Measurements from ENCODE around the gene FGD3. TPM values are rescaled to one million over a fixed set of nuclear protein-coding genes. Genes with fewer than 3 reads are reported as not detected.

The FGD3 gene
- total and polyA plus RNA-seq, 2 donors, result 5.8 to 7.4 TPM

DNA sequence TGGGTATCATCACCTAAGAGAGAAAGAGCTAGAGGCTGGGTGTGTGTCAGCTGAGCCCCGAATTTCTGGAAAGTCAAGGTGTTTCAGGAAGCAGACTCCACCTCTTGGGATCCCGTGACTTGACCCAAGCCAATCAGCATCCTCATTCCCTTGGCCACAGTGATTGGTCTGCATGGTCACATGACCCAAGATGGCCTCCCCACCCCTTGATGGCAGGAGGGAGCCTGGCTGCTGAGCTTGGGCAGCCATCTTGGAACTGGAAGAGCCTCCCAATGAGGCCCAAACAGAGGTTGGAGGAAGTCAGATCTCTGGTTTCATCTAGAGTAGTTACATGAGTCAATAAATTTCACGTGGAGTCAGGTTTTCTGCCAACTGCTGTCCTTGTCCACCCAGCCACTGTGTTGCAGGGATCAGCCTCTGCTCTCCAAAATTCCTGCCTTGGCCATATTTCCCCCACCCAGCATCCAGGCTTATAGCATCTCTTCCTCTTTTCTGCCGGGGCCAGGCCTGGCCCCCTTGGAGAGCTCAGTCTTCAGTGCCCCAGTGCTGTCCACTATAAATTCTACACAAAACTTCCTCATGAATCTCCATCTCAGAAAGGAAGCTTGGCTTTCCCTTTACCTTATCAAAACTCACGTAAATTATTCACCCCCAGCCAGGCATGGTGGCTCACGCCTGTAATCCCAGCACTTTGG lies 93.9 kb downstream of the FGD3 start:
- 90% methylated on average over 6 of the region's 6 CpGs for WGBS
- no peak for DNase-seq (ENCODE audit: extremely low spot score)

DNA sequence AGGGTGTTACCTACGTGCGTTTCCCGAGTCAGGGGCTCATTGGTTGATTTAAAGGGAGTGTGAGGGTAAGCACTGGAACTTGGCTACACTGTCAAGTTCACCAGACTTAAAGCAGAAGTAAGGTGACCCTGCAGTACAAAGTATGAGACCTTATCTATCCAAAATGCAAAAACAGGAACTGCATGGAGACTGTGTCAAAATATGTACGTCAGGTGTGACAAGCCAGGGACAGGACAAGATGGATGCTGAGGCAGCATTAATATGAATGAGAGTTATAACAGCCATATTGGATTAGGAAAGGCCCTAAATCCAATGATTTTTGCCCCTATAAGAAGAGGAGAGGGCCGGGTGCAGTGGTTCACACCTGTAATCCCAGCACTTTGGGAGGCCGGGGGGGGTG lies 95.8 kb downstream of the FGD3 start:
- DNase-seq (ENCODE audit: extremely low spot score), result no peak
- Histone ChIP-seq H3K4me1 (ENCODE audit: insufficient read depth) (no peaks in the 10 kb centered on the region), H3K36me3 (ENCODE audit: insufficient read depth) (no peaks in the 10 kb centered on the region), H3K27ac (ENCODE audit: low read depth) (no peak overlapping the region), H3K4me3 (ENCODE audit: low read depth, low read length) (no peak overlapping the region)
- WGBS, result 88% methylated on average over 6 of the region's 6 CpGs

More for the DNA sequence above, 93.9 kb downstream of the FGD3 start:
- Histone ChIP-seq H3K4me1 (ENCODE audit: insufficient read depth) (no peaks in the 10 kb centered on the region), H3K27ac (ENCODE audit: low read depth) (no peak overlapping the region), H3K4me3 (ENCODE audit: low read depth, low read length) (no peak overlapping the region), H3K36me3 (ENCODE audit: insufficient read depth) (no peaks in the 10 kb centered on the region)

GRCh38 chr9:93045521-93045920 lies 98.2 kb downstream of the FGD3 start:
- WGBS, result 93% methylated on average over 2 of the region's 2 CpGs
- Histone ChIP-seq H3K4me1 (ENCODE audit: insufficient read depth) (no peaks in the 10 kb centered on the region), H3K27ac (ENCODE audit: low read depth) (no peak overlapping the region), H3K36me3 (ENCODE audit: insufficient read depth) (no peaks in the 10 kb centered on the region), H3K4me3 (ENCODE audit: low read depth, low read length) (no peak overlapping the region)
- no peak for DNase-seq (ENCODE audit: extremely low spot score)

DNA sequence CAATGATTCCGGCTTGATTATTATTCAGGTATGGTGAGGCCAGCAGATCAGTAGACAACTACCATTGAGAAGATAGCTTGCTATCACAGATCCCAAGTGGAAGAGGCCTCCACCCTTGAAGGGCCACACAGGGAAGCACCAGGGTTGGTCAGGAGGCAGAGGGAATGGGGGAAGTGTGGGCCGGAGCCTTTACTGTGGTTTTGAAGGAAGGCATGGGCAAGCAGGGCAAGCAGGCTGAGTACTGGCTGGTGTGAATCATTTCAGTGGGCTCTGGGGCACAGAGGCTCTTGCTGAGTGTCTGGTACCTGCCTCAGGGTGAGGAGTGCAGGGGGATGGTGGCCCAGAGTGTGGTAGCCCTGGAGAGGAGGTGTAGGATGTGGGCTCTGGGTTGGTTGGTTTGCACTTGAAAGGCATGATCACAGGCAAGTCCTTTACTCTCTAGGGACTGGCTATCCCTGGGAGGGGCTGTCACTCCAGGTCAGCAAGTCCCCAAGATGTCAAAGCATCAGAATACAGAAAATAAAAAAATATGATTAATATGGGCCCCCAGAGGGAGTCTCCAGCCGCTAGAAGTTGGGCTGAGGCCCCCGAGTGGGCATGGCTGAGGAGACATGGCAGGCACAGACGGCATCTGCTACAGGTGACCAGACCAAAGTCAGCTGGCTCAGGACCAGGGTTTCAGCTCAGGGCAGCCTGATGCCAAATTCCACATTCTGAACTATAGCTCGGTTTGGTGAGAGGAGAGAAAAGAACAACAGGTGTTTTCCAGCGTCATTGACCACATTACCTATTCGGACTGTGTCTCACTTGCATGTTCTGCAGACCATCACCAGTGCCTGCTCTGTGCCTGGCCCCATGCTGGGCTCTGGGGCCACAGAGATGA lies 101.5 kb downstream of the FGD3 start:
- Histone ChIP-seq H3K36me3 (ENCODE audit: insufficient read depth) (no peaks in the 10 kb centered on the region), H3K27ac (ENCODE audit: low read depth) (no peak overlapping the region), H3K4me1 (ENCODE audit: insufficient read depth) (no peaks in the 10 kb centered on the region), H3K4me3 (ENCODE audit: low read depth, low read length) (no peak overlapping the region)
- no peak for DNase-seq (ENCODE audit: extremely low spot score)
- 88% methylated on average over 8 of the region's 8 CpGs for WGBS

- Histone ChIP-seq H3K4me3 (ENCODE audit: low read depth, low read length) (no peak overlapping the region), H3K27ac (ENCODE audit: low read depth) (no peak overlapping the region), H3K4me1 (ENCODE audit: insufficient read depth) (no peaks in the 10 kb centered on the region), H3K36me3 (ENCODE audit: insufficient read depth) (no peaks in the 10 kb centered on the region)
- 84% methylated on average over 4 of the region's 4 CpGs for WGBS
- DNase-seq (ENCODE audit: extremely low spot score), result no peak
These were observed 102.2 kb downstream of the FGD3 start for GRCh38 chr9:93049491-93049890.

DNA sequence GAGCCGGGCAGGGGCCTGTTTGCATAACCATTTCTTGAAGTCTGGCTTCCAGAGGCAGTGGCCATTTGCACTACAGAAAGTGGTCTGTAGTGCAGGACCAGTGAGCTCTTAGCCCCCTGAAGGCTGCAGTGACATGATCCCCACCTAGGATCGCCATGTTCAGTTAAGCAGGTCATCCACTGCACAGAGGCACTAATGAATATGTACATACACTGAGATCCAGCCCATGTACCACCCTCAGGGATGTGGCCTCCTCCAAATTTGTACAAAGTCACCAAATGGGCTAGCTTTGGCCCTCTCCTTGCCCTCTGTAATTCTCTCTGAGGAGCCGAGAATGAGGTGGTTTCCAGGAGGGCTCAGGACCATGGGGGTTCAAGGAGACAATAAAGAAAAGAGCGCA lies 102.9 kb downstream of the FGD3 start:
- Histone ChIP-seq H3K4me3 (ENCODE audit: low read depth, low read length) (no peak overlapping the region), H3K27ac (ENCODE audit: low read depth) (no peak overlapping the region), H3K36me3 (ENCODE audit: insufficient read depth) (no peaks in the 10 kb centered on the region), H3K4me1 (ENCODE audit: insufficient read depth) (no peaks in the 10 kb centered on the region)
- no peak for DNase-seq (ENCODE audit: extremely low spot score)
- 98% methylated on average over 4 of the region's 4 CpGs for WGBS

- DNase-seq (ENCODE audit: extremely low spot score), result no peak
- Histone ChIP-seq H3K36me3 (ENCODE audit: insufficient read depth) (no peaks in the 10 kb centered on the region), H3K4me3 (ENCODE audit: low read depth, low read length) (no peak overlapping the region), H3K27ac (ENCODE audit: low read depth) (no peak overlapping the region), H3K4me1 (ENCODE audit: insufficient read depth) (no peaks in the 10 kb centered on the region)
- 37% methylated on average over 6 of the region's 6 CpGs for WGBS
These were observed 104.4 kb downstream of the FGD3 start for GRCh38 chr9:93051680-93052089.

- 84% methylated on average over 15 of the region's 15 CpGs for WGBS
- no peaks in the 10 kb centered on the region for H3K36me3 ChIP-seq (ENCODE audit: insufficient read depth)
- H3K27ac ChIP-seq (ENCODE audit: low read depth), result no peak overlapping the region
- H3K4me3 ChIP-seq (ENCODE audit: low read depth, low read length), result no peak overlapping the region
- no peaks in the 10 kb centered on the region for H3K4me1 ChIP-seq (ENCODE audit: insufficient read depth)
- DNase-seq (ENCODE audit: extremely low spot score), result no peak
These were observed 105.6 kb downstream of the FGD3 start for GRCh38 chr9:93052791-93053540.

DNA sequence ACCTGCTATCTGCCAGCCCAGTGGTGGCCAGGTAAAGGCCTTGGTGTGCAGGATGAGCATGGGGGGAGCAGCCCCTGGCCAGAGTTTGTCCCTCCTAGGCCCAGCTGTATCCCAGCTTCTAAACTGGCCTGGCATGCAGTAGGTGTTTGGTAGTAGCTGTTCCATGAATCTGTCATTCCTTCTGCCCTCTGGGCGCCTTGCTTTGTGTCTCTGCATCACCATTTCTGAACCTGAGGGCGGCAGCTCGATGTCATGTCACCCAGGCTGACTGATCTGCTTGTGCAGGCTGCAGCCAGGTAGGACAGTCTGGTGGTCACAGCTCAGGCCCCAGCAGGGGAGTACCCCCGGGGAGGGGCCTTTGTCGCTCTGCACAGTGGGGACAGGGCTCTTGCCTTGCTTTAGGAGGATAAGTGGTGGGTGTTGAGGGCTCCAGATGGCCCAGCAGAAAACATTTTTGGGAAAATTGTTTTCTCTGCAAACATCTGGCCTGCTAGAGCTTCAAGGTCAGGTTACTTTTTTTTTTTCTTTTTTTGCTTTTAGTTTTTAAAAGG lies 106.5 kb downstream of the FGD3 start:
- DNase-seq (ENCODE audit: extremely low spot score), result no peak
- Histone ChIP-seq H3K27ac (ENCODE audit: low read depth) (no peak overlapping the region), H3K36me3 (ENCODE audit: insufficient read depth) (no peaks in the 10 kb centered on the region), H3K4me1 (ENCODE audit: insufficient read depth) (no peaks in the 10 kb centered on the region), H3K4me3 (ENCODE audit: low read depth, low read length) (no peak overlapping the region)
- WGBS, result 95% methylated on average over 5 of the region's 5 CpGs

DNA sequence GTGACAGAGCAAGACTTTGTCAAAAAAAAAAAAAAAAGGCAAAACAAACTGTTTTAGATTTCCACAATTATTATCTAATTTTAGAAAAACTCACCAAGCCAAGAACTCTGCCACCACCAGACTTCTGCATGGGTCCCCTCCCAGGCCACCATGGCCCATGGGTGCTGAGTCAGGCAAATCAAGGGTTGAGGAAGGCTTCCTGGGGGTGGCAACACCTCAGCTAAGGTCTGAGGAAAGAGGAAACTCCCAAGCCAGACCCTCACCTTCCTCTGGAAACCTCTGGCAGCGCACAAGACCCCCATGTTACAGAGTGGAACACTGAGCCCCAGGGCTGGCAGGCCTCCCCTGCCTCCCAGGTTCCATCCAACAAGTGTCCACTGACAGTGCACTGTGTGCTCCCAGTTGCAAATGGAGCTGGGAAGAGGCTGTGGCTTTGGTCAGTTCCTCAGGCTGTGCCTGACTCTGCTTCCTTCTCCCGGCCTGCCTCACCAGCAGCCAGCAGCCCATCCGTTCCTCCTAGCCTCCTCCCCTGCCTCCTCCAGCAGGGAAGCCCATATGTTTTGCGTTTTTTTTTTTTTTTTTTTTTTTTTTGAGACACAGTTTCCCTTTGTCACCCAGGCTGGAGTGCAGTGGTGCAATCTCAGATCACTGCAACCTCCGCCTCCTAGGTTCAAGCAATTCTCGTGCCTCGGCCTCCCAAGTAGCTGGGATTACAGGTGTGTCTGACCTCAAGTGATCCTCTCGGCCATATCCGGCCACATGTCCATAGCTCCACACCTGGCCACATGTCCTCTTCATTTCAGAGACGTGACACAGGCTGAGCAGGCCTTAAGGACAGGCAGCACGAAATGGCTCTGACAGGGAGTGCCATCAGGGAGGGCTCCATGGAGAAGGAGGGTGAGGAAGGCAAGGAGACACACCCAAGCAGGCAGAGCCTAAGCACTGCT lies 107.7 kb downstream of the FGD3 start:
- Histone ChIP-seq H3K4me3 (ENCODE audit: low read depth, low read length) (no peak overlapping the region), H3K27ac (ENCODE audit: low read depth) (no peak overlapping the region), H3K36me3 (ENCODE audit: insufficient read depth) (no peaks in the 10 kb centered on the region), H3K4me1 (ENCODE audit: insufficient read depth) (no peaks in the 10 kb centered on the region)
- 84% methylated on average over 11 of the region's 11 CpGs for WGBS
- no peak for DNase-seq (ENCODE audit: extremely low spot score)

DNA sequence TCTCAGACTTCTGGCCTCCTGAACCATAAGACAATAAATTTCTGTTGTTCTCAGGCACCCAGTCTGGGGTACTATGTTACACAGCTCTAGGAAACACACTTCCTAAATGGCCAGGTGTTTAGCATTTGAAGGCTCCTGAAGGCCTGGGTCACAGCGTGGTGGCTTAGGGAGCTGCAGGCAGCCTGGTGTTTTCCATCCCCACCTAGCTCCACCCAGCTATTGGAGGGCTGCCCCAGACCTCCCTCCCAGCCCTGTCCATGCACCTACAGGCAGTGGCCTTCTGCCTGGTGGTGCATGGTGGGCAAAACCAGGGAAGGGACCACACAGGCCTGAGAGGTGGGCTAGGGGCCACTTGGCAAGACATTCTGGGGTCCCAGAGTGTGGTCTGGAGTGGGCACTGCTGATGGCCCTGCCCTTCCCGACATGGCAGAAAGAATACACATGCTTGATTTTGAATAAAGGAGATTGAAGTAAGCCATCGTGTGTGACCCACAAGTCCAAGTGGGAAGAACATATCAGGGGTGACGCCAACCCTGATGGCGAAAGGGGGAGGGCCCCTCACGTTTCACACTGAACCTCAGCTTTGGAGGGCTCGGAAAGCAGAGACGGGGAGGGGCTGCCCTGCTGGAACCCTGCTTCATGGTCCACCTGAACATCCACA lies 109.8 kb downstream of the FGD3 start:
- no peak for DNase-seq (ENCODE audit: extremely low spot score)
- Histone ChIP-seq H3K36me3 (ENCODE audit: insufficient read depth) (no peaks in the 10 kb centered on the region), H3K27ac (ENCODE audit: low read depth) (no peak overlapping the region), H3K4me1 (ENCODE audit: insufficient read depth) (no peaks in the 10 kb centered on the region), H3K4me3 (ENCODE audit: low read depth, low read length) (no peak overlapping the region)
- 84% methylated on average over 8 of the region's 8 CpGs for WGBS

- no peak overlapping the region for H3K27ac ChIP-seq (ENCODE audit: low read depth)
- WGBS, result 67% methylated on average over 14 of the region's 14 CpGs
- H3K4me3 ChIP-seq (ENCODE audit: low read depth, low read length), result no peak overlapping the region
- DNase-seq (ENCODE audit: extremely low spot score), result no peak
- H3K36me3 ChIP-seq (ENCODE audit: insufficient read depth), result no peaks in the 10 kb centered on the region
- H3K4me1 ChIP-seq (ENCODE audit: insufficient read depth), result no peaks in the 10 kb centered on the region
These were observed 110.5 kb downstream of the FGD3 start for GRCh38 chr9:93057703-93058354.
